GM21526 (cell line): ENCODE data around the gene CCDC13.

Source experiments
- ATAC-seq: cut with Tn5 transposase; IDR thresholded peaks from one replicate; pipeline ENCODE4 v1.9.1; 2021; ENCODE audit warnings: moderate library complexity; ENCODE audit not compliant: unreplicated experiment, low FRiP score

CCDC13 gene

DNA sequence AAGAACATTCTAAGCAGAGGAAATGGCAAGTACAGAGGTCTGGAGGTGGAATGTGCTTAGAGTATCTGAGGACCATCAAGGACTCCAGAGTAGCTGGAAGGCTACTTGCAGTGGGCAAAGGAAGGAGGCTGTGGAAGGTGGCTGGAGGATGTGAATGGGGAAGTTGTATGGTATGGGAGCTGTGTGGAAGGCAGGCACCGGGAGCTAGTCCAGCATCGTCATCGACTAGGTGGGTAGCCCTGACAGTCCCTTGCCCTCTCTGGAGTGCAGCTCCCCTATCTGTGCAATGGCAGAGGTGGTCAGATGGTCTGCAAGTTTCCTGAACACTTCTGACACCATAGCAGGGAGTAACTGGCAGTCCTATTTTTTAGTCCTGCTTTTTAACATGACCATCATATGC lies 19.3 kb downstream of the CCDC13 start:
- no peak for ATAC-seq

DNA sequence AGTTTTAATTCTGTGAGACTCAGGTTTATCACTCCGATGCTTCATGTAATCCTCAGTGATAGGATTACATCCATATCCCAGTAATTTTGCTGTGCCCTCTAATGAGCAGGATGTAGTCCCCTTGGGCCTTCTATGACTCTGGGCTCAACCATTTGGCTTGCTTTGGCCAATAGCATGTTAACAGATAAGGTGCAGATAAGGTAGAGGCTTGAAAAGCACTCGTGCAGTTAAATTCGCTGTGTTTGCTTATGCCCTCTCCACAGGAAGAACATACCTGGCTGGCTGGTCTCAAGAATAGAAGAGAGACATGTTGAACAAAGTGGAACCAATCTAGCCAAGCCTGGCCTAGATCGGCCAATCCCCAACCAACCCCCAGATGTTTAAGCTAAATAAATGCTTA lies 20.1 kb downstream of the CCDC13 start:
- no peak for ATAC-seq

DNA sequence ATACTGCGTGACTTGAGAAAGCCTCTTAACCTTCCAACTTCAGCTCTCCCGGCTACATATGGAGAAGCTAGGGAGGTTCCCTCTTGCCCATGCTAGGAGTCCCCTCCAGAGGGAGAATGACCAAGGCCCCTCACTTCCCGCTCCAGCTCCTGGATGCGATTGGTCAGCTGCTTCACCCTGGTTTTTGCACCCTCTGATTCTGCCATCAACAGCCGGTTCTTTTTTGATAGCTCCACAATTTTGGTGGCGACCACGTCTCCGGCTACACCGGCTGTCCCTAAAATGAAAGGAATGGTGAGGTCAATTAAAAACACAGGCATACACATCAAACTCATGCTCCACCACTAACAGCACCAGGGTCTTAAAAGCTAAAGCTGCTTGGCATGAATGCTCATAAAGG lies 20.6 kb downstream of the CCDC13 start:
- ATAC-seq = no peak

DNA sequence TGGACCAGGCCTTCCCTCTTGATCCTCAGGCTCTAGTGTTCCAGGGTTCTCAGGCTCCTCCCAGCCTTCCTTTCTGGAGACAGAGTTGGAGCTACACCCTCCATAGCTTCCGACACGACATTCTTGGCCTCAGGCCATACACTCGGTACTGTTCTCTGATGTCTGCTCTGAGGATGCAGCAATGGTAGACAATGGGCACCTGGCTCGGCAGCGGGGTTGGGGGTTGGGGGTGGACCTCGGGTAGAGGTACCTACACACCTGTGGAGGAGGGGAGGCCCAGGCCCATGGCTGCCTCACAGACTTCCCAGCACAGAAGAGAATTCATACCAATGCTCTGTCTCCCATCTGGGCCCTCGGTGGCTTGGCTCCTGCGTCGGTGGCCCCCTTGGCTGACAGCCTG lies 21.4 kb downstream of the CCDC13 start:
- no peak for ATAC-seq

DNA sequence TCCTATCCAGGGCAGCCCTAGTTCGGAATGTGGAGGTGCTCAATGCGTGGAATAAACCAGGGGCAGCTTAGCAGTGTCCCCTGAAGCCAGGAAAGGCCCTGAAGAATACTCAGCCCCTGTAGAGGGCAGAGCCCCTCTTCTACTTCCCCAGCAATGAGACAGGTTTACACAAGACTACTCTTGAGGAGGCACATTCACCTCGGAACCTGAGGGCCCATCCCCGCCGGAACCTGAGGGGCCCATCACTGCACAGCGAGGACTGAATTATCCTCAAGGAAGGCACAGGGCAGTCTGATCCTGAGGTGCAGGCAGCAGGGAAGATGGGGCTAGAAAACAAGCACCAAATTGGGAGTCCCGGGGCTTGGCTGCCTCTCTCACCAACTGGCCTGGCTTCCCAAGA lies 22.2 kb downstream of the CCDC13 start:
- no peak for ATAC-seq

DNA sequence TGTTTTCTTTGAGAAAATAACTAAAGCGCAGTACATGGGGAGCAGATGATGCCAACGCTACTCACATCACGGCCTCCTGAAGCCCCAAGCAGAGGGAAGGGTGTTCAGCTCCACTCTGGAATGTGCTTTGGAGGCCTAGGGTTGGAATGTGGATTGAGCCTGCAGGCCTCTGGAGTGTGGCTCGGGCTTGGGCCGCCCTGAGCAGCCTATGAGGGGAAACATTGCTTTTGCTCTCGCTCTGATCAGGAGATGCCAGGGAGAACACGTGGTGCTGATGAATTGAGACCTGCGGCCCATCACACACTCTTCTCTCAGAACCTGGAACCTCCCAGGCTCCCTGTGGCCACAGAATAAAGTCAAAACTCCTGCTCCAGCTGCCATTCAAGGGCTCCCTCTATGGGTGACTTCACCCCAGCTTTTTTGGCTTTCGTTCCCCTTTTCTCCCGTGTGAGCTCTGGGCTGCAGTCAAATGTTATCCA lies 23.3 kb downstream of the CCDC13 start:
- ATAC-seq = no peak

DNA sequence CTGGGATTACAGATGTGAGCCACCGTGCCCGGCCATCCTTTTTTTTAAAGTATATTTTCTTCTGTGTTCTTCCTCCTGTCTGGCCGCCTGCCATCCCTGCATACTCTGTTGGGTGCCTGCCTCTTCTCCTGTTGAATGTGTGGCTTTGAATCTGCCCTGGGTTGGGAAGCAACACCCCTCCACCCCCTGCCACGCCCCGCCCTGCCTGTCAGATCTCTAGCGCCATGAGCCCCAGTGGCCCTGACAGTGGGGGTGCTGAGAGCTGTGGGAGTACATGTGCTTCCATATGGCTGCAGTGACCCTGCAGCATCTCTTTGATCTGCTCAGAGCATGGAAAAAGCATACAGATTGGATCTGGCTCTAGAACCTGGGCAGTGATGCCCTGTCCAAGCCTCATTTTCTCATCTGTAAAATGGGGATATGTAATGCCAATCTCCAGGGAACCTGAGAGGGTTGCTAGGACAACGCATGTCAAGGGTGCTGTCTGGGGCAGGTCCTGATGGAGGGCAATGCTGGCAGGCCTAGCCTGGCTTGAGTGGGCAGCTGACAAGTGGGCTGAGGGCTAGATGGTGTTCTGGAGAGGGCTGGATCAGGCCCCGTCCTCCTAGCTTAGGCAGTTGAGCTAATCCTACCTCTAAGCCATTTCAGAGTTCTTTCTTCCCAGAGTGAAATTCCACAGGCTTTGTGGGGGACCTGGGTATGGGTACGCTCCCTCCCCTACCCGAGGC lies 23.9 kb downstream of the CCDC13 start:
- ATAC-seq = no peak

DNA sequence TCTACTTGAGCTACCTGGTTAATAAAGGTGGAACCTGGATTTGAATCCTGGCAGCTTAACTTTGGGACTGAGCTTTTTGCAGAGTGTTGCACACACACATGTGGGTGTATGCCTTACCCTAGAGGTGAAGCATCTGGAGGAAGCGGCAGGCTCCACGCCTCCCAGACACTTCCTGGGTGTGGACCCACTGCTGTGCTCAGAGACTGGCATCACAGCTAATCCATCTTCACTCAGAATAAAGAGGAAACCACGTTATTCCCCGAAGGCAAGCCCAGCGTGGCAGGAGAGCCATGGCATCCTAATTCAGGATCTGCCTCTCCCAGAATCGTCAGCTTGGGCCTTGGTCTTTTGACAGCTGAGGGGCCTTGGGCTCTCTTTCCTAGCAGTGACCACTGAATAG lies 25.5 kb downstream of the CCDC13 start:
- ATAC-seq = no peak

DNA sequence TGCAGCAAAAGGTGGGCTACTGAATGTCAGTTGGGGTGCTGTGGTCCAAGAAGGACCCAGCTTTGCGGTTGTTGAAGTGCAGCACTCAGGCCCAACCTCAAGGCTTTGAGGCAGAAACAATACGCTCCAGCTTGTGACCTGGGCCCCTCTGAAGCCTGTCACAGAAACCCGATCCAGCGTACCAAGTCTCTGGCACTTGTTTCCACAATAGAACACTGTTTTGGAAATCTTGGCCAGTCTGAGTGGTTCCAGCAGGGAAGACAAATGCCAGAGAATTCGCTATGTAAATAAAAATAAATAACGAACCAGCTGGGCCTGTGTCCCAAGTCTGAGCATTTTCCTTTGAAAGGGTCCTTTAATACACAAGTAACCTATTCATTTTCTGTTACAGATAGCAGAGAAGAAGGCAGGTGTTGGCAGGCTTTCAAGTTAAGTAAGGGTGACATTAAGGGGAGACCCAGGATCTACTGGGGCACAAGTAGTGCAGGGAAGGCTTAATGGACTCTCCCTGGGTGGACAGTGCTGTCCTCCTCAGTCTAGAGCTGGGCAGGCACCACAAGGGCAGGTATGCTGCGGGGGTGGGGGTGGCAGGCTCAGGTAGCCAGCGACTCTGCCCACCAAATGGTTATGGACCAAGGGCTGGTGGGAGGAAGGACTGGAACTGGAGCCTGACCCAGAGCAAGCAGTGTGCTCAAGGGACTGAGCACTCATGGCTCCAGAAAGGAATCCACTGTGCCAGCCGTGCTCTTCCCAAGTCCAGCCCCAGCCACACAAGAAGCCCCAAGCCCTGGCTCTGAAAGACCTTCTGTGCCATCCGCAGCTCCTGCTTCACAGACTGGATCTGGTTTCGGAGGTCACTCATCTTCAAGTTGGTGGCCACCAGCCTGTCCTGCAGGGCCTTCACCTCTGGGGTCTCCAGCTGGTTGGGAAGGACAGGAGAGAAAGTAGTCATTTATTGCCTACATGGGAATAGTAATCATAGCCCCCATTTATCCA lies 26.3 kb downstream of the CCDC13 start:
- ATAC-seq = no peak

DNA sequence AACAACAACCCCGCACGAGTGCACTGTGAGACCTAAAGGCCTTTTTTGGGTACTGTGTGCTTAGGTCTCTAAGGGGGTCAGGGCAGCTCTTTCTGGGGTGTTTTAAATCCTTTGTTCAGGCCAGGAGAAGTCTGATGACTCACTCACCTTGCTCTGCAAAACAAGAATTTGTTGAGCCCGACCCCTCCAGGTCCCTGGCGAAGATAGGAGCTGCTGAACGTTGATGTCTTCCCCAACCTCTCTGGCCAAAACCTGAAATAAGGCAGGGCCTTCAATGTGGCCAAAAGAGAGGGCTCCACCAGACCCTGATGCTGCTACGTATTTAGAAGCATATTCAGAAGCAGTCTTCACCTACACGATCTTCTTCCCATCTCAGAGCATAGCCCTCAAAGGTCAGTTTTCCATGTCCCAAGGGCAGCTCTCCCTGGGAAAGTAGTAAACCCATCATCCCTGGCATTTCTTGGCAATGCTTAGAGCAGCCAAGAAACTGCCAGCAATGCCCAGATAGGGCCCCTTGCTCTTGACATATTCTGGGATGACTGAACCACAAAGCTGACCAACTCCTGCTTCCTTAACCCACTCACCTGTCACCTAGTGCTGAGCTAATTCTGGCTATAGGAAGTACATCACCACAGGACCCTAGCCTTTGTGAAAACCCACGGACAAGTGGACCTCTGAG lies 27.1 kb downstream of the CCDC13 start:
- ATAC-seq = no peak

DNA sequence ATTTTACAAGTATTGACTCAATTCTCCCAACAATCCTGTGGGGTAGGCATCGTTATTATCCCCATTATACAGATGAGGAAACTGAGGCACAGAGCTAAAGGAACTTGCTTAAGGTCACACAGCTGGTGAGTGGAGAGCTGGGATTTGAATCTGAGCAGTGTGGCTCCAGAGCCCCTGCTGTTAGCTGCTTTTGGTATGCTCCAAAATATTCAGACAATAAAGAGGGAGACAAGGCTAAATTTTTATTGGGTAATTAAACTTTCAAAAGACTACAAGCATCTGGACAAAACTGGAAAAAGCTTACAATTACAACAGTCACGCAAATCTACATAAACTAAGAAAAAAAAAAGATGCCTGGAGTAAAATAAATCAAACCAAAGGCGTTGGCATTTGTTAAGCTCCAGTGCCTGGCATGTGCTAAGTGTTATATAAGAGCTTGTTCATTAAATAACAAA lies 27.7 kb downstream of the CCDC13 start:
- no peak for ATAC-seq

DNA sequence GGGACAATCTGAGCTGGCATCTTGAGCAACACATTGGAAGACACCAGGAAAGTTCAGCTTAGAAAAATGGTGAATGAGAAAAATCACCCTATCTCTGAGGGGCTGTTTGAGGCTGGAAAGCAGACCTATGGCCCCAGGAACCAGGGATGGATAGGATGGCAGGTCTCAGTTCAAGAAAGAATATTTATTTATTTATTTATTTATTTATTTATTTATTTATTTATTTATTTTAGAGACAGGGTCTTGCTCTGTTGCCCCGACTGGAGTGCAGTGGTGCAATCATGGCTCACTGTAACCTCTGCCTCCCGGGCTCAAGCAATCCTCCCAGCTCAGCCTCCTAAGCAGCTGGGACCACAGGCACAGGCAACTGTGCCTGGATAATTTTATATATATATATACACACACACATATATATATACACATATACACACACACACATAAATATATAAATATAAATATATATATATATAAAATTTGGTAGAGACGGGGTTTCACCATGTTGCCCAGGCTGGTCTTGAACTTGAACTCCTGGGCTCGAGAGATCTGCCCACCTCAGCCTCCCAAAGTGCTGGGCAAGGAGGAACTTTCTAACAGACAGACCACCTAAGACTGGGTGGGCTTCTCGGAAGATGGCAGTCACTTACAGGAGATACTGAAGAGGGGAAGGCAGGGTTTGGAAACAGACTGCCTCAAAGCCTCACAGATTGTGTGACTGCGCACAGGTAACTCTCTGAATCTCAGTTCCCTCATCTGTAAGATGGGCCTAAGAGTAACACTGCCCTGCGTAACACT lies 29.7 kb downstream of the CCDC13 start:
- no peak for ATAC-seq

DNA sequence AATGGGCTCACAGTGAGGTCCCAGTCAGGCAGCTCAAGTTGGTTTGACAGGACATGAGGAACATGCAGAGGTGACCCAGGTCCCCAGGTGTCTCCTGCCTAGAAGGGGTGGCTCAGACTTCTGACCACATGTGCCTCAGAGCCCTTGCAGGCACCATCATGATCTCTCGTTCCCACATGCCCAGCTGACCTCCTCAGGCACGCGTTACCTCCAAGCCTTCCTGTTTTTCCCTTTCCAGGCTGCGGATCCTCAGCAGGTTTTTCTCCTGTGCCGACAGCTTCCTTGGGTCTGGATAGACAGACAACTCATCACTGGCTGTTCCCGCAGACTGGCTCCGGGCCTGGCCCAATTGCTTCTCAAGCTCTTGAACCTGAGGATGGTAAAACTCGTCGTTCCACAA lies 30.4 kb downstream of the CCDC13 start:
- no peak for ATAC-seq

DNA sequence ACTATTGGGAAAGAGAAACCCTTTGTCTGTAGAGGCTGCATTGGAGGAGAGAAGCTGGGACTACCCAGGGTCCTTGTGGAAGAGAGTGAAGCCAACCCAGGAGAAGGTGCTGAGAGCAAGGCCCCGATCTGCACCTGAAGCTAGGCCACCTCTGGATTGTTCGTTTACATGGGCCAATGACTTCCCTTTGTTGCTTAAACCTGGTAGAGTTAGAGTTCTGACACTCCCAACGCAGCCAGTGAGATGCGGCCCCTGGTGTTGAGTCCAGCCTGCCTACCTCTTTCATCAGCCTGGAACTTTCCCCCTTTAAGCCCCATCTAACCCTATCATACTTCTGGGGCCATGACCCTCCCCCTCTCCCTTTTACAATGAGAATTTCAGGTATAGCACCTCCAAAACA lies 30.8 kb downstream of the CCDC13 start:
- no peak for ATAC-seq

DNA sequence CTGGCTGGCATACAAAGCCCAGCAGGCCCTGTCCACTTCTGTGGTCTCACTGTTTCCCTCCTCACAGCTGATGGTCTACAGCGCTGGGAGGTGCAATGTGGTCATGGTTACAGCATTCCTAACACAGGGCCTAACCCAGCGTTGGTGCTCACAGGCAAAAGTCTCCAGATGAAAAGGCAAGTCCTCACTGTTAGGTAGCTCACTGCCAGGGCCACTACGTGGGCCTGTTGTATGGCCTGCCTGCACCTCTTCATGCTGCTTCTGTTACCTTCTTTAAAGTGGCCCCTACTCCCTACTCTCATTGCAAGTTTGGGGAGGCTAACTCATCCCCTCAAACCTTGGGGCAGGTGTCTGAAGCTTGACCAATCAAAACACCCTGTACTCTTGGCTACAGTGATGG lies 31.3 kb downstream of the CCDC13 start:
- ATAC-seq = no peak

DNA sequence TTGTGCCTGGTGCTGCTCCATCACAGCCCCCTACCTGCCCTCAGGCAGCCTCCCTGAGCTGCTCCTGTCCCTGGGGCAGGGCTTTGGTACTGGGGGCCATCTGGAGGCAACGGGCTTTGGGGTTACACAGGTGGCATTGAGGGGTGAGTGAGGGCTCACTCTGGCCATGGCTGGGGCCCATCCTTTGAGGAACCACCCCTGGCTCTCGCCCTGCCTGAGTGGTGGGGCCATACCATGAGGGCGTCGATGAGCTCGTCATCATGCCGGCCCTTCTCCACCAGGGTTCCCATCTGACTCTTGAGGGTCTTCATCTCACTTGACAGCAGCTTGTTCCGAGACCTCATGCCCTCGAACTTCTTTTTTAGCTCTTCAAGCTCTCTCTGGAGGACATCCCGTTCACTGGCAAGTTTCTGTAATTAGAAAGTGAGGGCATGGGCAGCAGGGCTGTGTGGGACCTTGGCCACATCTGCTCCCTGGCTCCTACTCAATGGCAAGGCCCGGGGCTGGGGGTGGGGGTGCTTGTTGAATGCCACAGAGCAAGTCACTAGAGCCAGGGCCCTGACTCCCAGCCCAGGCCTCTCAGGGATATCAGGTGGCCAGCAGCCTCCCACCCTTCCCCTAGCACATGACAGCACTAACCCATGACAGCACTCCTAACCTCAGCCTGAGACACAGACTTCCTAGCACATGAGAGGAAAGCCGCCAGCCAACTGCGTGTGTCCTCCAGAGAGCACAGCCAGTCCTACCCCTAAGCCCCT lies 33.5 kb downstream of the CCDC13 start:
- ATAC-seq = no peak

DNA sequence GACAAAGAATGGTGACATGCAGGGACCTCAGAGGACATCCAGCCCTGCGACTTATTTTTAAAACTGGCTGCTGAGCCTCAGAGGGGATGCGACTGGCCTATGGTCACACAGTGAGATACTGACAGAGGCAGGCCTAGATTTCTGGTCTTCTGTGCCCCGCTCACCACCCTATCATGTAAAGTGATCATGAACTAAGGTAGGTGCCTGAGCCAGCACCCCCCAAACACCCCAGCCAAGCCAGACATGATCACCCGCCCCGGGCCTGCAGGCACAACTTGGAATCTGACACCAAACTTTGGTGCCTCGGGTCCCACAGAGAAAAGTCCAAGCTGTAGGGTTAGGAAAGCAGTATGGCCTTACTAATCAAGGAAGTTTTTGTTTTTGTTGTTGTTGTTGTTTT lies 36.5 kb downstream of the CCDC13 start:
- ATAC-seq = no peak

DNA sequence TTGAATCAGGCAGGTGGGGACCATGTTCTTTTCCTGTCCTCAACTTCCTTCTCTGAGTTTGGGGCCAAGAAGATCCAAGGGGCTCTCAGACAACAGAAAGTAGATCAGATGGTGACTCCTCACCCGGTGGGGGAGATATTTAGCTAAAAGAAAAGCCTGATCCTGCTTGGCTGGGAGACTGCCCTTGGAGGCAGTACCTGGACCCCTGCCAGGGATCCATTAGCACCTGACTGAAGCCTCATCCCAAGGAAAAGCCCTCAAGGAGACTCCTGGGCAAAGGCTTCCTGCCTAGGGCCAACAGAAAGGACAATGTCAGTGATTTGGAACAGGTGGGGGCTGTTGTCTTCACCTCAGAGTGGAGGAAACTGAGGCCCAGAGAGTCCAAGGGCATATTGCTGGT lies 37.0 kb downstream of the CCDC13 start:
- no peak for ATAC-seq

DNA sequence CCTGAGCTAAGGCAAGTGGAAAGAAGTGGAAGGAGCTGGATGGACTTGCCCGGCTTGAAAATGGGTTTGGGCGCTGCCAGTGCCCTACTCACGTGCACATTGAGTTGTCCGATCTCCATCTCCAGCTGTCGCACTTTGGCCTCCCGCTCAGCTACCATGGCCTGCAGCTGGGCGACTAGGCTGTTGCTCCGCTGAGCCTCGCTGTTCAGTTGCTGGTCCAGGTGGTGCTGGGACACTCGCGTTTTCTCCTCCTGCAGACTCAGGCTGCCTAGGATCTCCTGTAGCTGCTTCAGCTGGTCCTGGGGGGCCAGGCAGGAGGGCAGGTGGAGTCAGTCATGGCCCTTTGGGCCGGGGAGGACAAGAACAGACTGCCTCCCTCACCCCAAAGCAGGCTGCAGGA lies 37.4 kb downstream of the CCDC13 start:
- no peak for ATAC-seq

DNA sequence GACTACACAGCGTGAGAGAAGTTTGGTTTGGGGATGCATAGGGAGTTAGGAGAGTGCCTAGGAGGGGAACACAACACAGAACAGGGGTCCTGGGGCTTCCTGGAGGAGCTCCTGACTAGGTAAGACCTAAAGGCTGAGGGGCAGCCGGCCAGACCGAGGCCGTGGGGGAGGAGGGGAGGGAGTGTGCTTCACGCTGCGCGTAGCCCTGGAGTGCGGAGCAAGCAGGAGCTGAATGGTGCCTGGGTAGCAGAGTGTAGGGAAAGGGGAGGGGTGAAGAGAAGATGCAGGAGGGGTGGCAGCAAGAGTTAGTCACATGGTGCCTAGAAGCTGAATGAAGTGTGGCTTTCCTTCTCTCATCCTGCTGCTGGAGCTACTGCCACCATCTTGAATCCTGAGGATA lies 38.0 kb downstream of the CCDC13 start:
- no peak for ATAC-seq
